GM23338 (cell line): ENCODE data around the gene CLCNKA. TPM values are rescaled to one million over a fixed set of nuclear protein-coding genes. Genes with fewer than 3 reads are reported as not detected.

Experiments used
- CREB1 ChIP-seq: fragments of 250-450 bp; sonication (Bioruptor Pico); IDR thresholded peaks from 2 replicates; pipeline ENCODE4 v1.5.0; 2020; ENCODE audit warnings: low read depth, mild to moderate bottlenecking, moderate library complexity
- NANOG ChIP-seq: IDR thresholded peaks from 2 replicates; pipeline ENCODE4 v1.6.1; 2016; ENCODE audit warnings: antibody characterized with exemption, borderline replicate concordance
- POLR2AphosphoS5 ChIP-seq: IDR thresholded peaks from 2 replicates; pipeline ENCODE4 v1.6.1; 2016; ENCODE audit warnings: antibody characterized with exemption, low read depth
- STAT1 ChIP-seq: IDR thresholded peaks from one replicate; pipeline ENCODE4 v1.6.1; 2016; ENCODE audit warnings: antibody characterized with exemption; ENCODE audit not compliant: unreplicated experiment
- ZNF114 ChIP-seq: fragments of 250-450 bp; sonication (Bioruptor Pico); IDR thresholded peaks from 2 replicates; pipeline ENCODE4 v1.5.0; 2020; ENCODE audit warnings: mild to moderate bottlenecking, moderate library complexity
- ZNF331 ChIP-seq: fragments of 250-450 bp; sonication (Bioruptor Pico); IDR thresholded peaks from 2 replicates; pipeline ENCODE4 v1.5.0; 2020; ENCODE audit warnings: low read depth, mild to moderate bottlenecking, moderate library complexity
- polyA plus RNA-seq: library from polyadenylated mRNA; unstranded; fragments of >200 nt; fragmentation: Nextera tagmentation; extraction: Ambion mirVana; gene quantifications from 2 replicates; pipeline ENCODE4 v1.2.1, GENCODE V29; 2016
- total RNA-seq: library from RNA; depleted of rRNA; stranded (reverse); fragments of >200 nt; shearing (Covaris generic); gene quantifications from 2 replicates; pipeline ENCODE4 v1.2.3, GENCODE V29; 2014
- TF ChIP-seq, protein P1 (sequence below): fragments of 250-450 bp; sonication (Bioruptor Pico); IDR thresholded peaks from 2 replicates; pipeline ENCODE4 v1.5.0; 2020; ENCODE audit warnings: mild to moderate bottlenecking, moderate library complexity
- TF ChIP-seq, protein P2 (sequence below): IDR thresholded peaks from one replicate; pipeline ENCODE4 v1.6.1; 2018; ENCODE audit warnings: antibody characterized with exemption; ENCODE audit not compliant: unreplicated experiment

Gene CLCNKA
- total and polyA plus RNA-seq, 2 experiments from 2014 or later: 0.59 to 0.76 TPM

DNA sequence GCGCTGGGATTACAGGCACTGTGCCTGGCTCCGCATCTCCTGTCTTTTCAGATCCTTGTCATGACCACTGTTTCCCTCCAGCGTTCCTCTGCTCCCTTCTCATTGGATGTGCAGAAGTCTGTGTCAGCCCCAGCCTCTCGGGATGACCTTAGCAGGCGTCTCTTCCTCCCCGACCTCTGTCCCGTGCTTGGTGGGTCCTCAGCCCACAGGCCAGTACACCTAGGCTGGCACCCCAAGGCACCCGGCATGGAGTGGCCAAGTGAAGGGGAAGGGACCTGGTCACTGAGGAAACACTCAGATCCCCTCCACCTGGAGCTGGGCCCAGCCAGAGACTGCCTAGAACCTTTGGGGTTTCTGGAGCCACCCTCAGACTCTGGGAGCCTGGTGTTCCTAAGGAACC, 19.4 kb downstream of the CLCNKA start (continued):
- TF ChIP-seq, protein P1, sequence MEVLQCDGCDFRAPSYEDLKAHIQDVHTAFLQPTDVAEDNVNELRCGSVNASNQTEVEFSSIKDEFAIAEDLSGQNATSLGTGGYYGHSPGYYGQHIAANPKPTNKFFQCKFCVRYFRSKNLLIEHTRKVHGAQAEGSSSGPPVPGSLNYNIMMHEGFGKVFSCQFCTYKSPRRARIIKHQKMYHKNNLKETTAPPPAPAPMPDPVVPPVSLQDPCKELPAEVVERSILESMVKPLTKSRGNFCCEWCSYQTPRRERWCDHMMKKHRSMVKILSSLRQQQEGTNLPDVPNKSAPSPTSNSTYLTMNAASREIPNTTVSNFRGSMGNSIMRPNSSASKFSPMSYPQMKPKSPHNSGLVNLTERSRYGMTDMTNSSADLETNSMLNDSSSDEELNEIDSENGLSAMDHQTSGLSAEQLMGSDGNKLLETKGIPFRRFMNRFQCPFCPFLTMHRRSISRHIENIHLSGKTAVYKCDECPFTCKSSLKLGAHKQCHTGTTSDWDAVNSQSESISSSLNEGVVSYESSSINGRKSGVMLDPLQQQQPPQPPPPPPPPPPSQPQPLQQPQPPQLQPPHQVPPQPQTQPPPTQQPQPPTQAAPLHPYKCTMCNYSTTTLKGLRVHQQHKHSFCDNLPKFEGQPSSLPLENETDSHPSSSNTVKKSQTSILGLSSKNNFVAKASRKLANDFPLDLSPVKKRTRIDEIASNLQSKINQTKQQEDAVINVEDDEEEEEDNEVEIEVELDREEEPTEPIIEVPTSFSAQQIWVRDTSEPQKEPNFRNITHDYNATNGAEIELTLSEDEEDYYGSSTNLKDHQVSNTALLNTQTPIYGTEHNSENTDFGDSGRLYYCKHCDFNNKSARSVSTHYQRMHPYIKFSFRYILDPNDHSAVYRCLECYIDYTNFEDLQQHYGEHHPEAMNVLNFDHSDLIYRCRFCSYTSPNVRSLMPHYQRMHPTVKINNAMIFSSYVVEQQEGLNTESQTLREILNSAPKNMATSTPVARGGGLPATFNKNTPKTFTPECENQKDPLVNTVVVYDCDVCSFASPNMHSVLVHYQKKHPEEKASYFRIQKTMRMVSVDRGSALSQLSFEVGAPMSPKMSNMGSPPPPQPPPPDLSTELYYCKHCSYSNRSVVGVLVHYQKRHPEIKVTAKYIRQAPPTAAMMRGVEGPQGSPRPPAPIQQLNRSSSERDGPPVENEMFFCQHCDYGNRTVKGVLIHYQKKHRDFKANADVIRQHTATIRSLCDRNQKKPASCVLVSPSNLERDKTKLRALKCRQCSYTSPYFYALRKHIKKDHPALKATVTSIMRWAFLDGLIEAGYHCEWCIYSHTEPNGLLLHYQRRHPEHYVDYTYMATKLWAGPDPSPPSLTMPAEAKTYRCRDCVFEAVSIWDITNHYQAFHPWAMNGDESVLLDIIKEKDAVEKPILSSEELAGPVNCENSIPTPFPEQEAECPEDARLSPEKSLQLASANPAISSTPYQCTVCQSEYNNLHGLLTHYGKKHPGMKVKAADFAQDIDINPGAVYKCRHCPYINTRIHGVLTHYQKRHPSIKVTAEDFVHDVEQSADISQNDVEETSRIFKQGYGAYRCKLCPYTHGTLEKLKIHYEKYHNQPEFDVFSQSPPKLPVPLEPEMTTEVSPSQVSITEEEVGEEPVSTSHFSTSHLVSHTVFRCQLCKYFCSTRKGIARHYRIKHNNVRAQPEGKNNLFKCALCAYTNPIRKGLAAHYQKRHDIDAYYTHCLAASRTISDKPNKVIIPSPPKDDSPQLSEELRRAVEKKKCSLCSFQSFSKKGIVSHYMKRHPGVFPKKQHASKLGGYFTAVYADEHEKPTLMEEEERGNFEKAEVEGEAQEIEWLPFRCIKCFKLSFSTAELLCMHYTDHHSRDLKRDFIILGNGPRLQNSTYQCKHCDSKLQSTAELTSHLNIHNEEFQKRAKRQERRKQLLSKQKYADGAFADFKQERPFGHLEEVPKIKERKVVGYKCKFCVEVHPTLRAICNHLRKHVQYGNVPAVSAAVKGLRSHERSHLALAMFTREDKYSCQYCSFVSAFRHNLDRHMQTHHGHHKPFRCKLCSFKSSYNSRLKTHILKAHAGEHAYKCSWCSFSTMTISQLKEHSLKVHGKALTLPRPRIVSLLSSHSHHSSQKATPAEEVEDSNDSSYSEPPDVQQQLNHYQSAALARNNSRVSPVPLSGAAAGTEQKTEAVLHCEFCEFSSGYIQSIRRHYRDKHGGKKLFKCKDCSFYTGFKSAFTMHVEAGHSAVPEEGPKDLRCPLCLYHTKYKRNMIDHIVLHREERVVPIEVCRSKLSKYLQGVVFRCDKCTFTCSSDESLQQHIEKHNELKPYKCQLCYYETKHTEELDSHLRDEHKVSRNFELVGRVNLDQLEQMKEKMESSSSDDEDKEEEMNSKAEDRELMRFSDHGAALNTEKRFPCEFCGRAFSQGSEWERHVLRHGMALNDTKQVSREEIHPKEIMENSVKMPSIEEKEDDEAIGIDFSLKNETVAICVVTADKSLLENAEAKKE (CRISPR knock-in tag): no peak
- TF ChIP-seq CREB1 (CRISPR knock-in tag) (no peak), STAT1 (no peak), ZNF331 (CRISPR knock-in tag) (no peak), POLR2AphosphoS5 (no peak), NANOG (no peak), ZNF114 (no peak)
- TF ChIP-seq, protein P2, sequence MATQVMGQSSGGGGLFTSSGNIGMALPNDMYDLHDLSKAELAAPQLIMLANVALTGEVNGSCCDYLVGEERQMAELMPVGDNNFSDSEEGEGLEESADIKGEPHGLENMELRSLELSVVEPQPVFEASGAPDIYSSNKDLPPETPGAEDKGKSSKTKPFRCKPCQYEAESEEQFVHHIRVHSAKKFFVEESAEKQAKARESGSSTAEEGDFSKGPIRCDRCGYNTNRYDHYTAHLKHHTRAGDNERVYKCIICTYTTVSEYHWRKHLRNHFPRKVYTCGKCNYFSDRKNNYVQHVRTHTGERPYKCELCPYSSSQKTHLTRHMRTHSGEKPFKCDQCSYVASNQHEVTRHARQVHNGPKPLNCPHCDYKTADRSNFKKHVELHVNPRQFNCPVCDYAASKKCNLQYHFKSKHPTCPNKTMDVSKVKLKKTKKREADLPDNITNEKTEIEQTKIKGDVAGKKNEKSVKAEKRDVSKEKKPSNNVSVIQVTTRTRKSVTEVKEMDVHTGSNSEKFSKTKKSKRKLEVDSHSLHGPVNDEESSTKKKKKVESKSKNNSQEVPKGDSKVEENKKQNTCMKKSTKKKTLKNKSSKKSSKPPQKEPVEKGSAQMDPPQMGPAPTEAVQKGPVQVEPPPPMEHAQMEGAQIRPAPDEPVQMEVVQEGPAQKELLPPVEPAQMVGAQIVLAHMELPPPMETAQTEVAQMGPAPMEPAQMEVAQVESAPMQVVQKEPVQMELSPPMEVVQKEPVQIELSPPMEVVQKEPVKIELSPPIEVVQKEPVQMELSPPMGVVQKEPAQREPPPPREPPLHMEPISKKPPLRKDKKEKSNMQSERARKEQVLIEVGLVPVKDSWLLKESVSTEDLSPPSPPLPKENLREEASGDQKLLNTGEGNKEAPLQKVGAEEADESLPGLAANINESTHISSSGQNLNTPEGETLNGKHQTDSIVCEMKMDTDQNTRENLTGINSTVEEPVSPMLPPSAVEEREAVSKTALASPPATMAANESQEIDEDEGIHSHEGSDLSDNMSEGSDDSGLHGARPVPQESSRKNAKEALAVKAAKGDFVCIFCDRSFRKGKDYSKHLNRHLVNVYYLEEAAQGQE: no peak
